Adrenal gland (tissue), 5 donors: ENCODE data around the gene BPIFB4.

Experiments
- POLR2A ChIP-seq, 2 donors: fragments of 450-650 bp; IDR thresholded peaks; one replicate each; pipeline ENCODE4 v1.6.1; 2017; ENCODE audit warnings: antibody characterized with exemption in 2 of 2, mild to moderate bottlenecking in 2 of 2, moderate library complexity in 1 of 2
- TF ChIP-seq, protein P1 (sequence below), 6 experiments: fragments of 450-650 bp in 4 of 6; fragments of 200-600 bp in 2 of 6; sonication (generic) in 1 of 6; IDR thresholded peaks; 1 replicate in 5 of 6; 2 replicates in 1 of 6; pipeline versions ENCODE4 v1.5.1 to v1.8.0; 2016 to 2021; ENCODE audit warnings: antibody characterized with exemption in 6 of 6, mild to moderate bottlenecking in 2 of 6, moderate library complexity in 1 of 6
- donor health status: DM: no; HTN: no; CAD: no.

DNA sequence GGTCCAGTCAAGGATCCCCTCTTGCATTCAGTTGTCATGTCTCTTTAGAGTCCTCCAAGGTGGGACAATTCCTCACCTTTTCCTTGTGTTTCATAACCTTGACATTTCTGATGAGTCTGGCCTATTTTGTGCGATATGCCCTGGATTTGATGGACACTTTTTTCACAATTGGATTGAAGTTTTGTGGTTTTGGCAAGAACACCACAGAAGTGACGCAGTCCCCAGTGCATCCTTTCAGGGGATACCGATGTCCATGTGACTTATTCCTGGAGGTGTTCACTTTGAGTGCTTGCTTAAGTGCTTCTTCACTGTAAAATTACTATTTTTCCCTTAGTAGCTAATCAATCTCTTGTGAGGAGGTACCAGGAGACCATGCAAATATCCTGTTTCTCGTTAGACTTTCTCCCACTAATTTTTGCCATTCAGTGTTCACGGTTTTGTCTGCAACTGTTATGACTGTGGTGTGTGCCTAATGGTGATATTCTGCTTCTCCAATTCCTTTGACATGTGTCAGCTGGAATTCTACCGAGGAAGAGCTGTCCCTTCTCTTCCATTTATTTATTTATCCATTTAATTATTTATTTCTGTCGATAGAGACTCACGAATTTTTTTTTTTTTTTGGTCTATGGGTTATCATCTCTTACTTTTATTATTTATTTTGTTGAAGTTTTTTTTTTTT is 30.8 kb downstream of the BPIFB4 start:
- TF ChIP-seq, protein P1, sequence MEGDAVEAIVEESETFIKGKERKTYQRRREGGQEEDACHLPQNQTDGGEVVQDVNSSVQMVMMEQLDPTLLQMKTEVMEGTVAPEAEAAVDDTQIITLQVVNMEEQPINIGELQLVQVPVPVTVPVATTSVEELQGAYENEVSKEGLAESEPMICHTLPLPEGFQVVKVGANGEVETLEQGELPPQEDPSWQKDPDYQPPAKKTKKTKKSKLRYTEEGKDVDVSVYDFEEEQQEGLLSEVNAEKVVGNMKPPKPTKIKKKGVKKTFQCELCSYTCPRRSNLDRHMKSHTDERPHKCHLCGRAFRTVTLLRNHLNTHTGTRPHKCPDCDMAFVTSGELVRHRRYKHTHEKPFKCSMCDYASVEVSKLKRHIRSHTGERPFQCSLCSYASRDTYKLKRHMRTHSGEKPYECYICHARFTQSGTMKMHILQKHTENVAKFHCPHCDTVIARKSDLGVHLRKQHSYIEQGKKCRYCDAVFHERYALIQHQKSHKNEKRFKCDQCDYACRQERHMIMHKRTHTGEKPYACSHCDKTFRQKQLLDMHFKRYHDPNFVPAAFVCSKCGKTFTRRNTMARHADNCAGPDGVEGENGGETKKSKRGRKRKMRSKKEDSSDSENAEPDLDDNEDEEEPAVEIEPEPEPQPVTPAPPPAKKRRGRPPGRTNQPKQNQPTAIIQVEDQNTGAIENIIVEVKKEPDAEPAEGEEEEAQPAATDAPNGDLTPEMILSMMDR (IDR thresholded peaks at IDR 0.05) = no peak
- TF ChIP-seq POLR2A (IDR thresholded peaks at IDR 0.05) = no peak
